ENCODE data around the gene ZBTB7C.

The ZBTB7C gene

GRCh38 chr18:48186131-48186766, 222.9 kb downstream of the ZBTB7C start:
- no peak for DNase-seq

- no peak for DNase-seq
These were observed 225.1 kb downstream of the ZBTB7C start for GRCh38 chr18:48184118-48184517.

DNA sequence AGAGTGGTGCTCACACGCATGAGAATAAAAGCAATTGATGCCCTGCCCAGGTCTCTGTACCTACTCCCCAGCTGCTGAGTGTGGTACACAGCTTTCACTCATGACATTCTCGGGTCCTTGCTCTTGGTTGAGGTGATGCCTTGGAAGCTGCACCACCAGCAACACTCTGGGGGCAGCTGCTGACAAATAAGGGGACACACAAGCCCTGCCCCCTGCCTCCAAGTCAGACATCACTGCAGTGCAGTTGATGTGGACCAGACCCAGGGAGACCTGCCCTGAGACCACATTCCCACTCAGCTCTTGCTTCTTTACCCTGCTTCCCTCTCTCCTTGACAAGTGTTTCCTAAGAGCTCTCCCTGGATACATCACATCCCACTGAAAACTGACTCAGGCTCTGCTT, 225.6 kb downstream of the ZBTB7C start:
- DNase-seq: no peak

DNA sequence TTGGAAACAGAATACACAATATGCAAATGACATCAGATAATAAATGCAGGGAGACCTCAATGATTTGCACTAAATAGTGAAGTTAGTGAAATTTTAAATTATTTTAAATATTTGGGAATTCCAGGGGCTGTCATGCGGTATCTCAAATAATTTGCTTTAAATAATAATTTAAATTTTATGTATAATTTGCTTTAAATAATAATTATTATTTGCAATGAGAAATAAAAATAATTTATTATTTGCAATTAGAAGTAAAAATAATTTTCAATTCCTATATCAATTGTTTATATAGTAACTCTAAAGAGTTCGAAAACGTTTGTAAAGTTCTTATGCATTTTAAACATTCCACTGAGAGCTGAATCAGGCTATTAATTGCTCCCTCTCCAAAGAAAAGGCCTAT, 226.4 kb downstream of the ZBTB7C start:
- no peak for DNase-seq

DNA sequence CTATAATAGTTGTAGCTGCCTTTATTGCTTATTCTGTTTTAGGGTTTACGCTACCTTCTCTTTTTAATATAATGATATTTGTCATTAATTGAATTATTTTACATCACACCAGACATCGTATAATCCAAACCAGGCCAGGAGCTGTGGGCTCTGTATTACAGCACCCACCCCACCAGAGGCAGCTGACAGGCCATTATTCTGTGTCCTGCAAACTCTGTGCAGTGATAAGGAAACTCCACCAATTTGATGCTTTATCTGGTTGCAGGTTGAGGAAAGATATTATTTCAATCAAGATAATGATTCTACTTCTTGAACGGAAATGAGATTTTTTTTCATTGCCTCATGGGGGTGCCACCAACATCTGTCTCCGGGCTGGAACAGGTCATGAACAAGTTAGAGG, 227.3 kb downstream of the ZBTB7C start:
- DNase-seq: no peak

DNA sequence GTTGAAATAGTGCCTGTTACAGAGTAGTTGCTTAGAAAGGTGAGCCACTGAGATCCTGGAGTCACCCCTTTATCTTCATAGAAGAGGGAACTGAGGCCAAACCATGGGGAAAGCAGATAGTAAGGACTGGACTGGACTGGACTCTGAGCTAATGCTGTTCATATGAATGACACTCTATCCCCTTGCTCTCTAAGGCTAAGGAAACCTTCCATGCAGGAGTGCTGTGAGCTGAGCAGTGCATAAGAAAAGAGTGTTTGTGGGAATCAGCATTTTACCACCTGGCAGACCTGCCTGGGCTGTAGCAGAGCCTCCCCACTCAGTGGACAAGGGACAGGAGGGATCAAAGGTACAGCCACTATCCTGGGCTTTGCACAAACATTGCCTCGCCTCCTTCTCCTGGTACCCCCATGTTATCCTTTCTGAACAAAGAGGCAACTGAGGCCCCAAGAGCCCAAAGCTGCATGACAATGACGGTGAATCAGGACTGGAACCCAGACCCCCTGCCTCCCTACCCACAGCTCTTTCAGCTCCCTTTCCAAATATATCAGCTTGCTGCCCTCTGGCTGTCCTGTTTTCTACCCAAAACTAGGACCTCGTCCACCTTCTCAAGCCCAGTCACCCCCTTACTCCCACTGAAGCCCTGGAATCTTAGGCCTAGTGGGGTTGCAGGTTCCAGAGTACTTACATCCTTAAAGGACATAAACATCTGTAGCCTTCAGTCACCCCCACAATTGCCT, 227.9 kb downstream of the ZBTB7C start:
- DNase-seq: no peak

- DNase-seq: no peak
These were observed 229.5 kb downstream of the ZBTB7C start for GRCh38 chr18:48179666-48180065.

DNA sequence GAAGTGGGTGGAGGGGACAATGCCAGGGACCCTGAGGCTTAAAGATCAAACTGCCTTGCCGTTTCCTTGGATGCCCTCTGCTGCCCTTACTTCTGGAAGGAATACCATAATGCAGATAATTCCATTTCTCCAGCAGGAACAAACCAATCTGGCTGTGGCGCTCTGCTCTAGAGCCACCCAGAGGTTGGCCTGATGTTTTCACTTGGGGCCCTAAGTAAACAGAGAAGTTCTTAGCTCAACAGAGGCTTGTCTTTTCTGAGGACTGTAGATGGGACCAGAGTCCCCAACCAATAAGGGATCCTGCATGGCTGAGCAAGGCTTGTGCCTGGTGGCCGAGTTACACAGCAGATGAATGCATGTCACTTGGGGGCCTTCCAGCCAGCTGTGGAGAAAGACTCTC, 230.2 kb downstream of the ZBTB7C start:
- DNase-seq: no peak

GRCh38 chr18:48176909-48177308, 232.3 kb downstream of the ZBTB7C start:
- DNase-seq: no peak

DNA sequence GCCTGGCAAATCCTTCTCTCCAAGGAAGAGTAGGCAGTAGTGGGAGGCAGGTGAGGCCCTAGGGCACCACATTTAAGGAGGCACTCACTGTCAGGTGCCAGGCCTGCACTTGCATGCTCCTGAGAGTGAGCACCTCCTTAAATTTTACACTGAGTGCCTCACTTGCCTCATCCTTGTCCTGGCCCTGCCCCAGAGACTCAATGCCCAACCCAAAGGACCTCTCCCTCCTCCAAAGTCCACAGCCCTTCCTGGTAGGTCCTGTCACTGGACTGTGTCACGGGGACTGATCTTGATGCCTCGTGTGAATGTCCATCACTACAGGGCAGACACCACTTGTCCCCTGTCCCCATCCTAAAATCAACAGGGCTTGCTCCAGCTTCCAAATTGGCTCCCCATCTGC, 235.6 kb downstream of the ZBTB7C start:
- DNase-seq: no peak

GRCh38 chr18:48172226-48173006, 236.8 kb downstream of the ZBTB7C start:
- DNase-seq: no peak

DNA sequence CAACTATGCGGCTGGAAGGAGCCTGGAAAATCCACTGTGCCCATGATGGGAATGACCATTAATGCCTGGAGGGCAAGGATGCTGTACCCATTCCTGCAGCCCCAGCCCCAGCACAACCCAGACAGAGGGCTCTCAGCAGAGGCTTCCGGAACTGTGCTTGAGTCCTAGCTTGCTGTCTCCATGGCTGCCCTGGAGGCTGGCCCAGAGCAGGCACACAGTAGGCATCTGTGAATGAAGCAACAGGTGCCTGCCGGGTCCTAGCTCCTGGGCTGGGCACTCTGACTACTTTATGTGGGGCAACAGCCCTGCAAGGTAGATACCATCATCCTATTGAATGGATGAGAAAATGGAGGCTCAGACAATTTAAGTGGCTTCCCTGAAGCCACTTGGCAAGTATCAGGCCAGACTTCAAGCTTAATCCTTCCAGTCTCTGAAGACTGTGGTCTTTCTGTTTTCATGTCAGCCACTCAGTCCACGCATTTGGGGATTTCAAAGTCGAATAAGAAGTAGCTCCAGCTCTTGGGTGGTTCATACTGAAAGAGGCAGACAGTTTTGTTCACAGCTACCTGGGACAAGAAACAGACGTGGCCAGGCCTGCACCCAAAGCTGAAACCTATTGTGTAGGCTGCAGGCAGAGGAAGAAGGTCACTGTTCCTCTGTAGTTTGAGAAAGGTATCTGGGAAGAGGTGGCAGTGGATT, 237.5 kb downstream of the ZBTB7C start:
- no peak for DNase-seq

DNA sequence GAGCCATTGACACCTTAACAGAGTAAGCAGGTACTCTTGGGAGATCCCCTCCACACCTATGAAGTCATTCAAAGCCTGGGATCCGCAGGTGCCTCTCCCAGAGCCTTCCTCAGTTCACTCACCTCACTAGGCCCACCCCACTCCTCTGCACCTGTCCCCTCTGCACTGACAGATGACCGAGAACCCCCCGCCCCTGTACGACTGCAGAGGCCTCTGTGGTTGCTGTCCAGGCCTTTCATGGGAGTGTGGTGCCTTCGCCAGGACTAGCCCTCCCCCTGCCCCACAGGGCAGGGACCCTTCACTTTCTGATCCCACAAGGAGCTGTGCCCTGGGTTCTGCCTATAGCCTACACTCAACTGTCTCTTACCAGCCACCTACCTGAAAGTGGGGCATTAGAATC, 238.5 kb downstream of the ZBTB7C start:
- no peak for DNase-seq

GRCh38 chr18:48168861-48169260, 240.3 kb downstream of the ZBTB7C start:
- no peak for DNase-seq

- DNase-seq: no peak
These were observed 241.3 kb downstream of the ZBTB7C start for GRCh38 chr18:48167897-48168253.

GRCh38 chr18:48166336-48166875, 242.8 kb downstream of the ZBTB7C start:
- no peak for DNase-seq

- no peak for DNase-seq
These were observed 243.9 kb downstream of the ZBTB7C start for GRCh38 chr18:48165111-48165866.

DNA sequence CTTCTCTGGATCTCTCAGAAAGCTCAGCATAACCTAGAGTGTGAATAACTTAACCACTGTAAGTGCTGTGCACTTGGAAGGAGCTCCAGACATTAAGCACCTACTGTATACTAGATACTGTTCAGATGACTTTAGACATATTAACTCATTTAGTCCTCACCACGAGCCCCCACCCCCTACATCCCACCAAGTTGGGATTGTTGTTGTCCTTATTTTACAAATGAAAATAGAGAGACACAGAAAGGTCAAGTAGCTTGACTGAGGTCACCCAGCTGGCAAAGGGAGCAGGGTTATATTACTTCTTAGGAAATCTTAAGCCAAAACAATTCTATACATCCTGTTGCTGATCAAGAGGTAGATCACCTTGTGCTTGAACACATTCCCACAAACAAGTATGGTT, 244.5 kb downstream of the ZBTB7C start:
- no peak for DNase-seq

DNA sequence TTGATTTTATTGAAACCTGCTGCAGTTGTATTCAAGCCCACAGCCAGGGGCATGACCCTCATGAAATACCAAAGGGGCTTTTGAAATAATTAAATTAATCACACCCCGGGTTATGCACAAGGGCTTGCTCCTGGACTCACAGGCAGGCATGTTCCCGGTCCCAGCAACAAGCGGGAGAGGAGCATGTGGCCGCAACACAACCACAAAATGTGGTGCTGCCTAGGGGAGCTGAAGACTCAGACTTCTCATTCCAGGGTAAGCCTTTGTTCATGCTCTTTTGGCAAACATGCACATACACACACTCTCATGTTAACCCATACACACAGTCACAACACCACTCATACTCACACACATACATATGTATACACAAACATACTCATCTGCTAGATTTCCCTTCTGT, 245.1 kb downstream of the ZBTB7C start:
- no peak for DNase-seq

DNA sequence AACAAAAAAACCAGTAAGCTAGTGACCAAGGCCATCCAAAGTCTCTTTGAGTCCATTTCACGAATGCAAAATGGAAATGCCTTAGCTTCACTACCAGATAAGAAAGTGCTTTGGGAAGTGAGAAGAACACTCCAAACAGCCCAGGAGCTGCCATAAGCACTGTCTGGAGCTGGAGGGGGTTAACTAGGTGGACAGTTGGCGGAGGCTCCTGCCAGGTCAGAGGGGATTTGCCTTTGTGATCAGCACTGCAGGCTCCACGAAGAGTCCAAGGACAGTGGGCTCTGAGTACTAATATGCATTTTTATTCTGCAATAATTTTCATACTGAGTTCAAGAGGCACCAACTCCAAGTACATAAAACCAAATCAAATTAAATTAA, 245.5 kb downstream of the ZBTB7C start:
- DNase-seq: no peak

- no peak for DNase-seq
These were observed 246.0 kb downstream of the ZBTB7C start for GRCh38 chr18:48162956-48163737.

All from fibroblast of skin of abdomen (primary cell).